Measurements from ENCODE around the gene TXNRD2.
"Not testable (repeated sequence)": the region's sequence is repeated elsewhere in the genome, so short reads cannot be mapped to it uniquely, and the experiment has no call there.

Gene TXNRD2

DNA sequence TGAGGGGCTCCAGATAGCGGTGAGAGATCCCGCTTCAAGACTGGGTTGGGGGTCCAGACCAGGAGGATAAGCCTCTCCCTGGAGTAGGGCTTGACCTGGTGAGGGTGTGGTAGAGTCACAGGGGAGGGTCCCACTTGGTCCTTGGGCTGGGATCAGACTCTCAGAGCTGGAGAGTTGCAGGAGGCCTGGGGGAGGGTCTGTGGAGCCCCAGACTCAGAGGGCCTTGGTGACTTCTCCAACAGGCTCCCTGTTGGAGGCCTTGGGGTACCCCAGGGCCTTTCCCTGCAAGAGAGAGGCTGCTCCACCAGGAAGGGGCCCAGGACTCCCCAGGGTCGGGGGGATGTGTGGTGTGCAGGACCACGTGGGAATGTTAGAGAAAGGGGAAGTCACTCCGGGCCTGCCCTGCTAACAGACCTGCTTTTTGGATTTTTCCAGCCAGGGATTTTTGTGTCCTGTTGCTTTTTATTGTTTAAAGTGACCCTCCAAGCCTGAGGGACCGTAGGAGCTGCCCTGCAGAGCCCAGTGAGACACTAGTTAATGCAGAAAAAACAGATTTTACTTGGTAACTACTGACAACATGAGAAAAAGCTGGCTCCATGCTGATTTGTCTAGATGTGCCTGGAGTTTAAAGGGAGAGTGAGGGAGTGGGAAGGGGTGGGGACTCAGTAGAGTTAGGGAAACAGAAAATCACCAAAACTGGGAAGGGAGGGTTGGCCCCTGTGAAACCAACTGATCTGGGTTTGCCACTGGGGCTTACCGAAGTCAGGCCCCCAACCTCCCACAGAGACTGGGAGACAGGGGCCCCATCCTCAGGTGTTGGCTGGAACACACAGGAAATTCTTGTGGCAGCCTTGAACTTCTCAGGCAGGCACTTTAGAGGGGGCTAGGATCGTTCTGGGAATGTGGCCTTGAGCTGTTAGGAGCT, 801 bp upstream of the TXNRD2 start:
- DNase-seq = peak; percentile 61

DNA sequence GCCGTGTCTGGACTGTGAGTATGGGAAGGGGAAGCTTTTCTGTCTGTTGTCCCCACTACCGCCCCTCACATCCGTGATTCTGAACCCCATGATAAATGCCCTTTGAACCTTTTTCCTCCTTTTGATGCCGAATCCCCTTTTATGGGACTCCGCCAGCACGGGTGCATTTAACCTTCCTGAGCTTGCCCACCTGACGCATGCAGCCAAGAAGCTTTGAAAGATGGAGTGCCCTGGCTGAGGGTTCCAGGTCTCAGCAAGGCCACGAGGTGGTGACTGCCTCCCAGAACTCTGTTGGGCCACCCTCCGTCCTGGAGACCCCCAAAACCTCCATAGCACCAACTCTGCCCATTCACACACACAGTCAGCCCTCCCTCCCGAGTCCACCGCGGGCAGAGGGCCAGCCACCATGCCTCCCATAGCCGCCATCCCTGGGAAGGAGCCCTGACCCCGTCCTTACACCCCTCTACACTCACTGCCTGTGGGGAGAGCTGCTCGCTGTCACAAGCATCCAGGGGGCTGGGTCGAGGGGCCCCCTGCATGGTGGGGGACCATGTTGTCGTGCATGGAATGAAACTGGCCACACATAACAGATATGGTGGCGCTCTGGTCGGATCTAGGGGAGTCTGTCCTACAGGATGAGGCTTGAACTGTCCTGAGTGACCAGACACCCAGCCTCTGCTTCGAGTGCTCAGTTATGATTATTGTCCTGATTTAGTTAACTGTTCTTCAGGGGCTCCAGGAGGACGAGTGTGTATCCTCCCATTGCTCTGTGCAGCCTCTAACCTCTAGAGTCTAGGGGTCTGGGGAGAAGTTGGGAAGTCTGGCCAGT, 868 bp downstream of the TXNRD2 start:
- DNase-seq = no peak

DNA sequence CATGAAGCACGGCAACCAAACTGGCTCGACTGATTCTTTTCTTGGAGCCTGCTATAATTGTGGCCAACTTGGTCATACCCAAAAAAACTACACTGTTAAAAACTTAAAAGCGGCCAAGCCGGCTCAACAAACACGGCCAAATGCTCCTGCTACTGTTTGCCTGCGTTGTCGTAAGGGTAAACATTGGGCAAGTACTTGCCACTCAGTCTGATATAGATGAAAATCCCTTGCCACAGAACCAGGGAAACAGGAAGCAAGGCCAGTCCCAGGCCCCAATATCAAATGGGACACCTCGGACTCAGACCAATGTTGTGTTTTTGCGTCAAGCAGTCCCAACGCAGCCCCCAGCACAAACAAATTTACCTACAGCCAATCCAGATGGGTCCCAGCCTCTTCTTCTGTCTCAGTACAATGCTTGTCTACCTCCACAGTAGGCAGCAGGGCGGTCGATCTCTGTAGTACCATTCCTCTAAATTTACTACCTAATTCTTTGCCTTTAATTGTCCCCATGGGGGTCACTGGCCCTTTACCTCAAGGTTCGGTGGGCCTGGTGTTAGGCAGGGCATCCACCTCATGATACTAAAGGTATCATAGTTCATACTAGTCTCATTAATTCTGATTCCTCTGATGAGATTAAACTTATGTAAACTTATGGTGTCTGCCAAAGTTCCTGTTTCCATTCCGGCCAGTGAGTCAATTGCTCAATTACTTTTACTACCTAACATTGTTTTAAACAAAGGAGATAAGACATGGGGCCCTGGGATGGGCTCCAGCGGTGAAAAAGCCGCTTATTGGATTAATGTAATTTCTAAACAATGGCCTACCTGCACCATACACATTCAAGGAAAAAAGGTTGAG, 3.8 kb downstream of the TXNRD2 start:
- DNase-seq = no peak

DNA sequence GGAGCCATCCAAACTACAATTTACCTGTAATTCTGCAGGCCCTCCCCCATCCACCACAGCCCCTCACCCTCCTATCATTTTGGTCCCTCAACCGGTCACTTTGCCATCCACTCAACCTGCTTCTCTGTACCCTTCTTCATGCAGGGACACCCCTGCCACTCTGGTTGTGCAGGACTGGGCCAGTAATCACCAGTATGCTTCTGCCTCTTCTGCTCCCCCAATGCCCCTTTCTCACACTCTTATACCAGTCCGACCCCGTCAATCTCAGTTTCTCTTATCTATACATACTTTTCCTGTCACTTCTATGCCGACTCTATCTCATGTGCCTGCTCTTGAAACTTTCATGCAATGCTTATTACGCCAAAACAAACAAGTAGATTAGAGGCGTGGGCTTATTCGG, 5.1 kb downstream of the TXNRD2 start:
- no peak for DNase-seq

DNA sequence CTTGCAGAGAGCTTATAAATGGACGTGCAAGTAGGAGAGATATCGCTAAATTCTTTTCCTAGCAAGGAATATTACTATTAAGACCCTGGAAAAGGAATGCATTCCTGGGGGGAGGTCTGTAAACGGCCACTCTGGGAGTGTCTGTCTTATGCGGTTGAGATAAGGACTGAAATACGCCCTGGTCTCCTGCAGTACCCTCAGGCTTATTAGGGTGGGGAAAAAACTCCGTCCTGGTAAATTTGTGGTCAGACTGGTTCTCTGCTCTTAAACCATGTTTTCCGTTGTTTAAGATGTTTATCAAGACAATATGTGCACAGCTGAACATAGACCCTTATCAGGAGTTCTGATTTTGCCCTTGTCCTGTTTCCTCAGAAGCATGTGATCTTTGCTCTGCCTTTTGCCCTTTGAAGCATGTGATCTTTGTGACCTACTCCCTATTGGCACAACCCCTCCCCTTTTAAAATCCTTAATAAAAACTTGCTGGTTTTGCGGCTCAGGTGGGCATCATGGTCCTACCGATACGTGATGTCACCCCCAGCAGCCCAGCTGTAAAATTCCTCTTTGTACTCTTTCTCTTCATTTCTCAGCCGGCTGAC, 6.4 kb downstream of the TXNRD2 start:
- not testable (repeated sequence) for DNase-seq

DNA sequence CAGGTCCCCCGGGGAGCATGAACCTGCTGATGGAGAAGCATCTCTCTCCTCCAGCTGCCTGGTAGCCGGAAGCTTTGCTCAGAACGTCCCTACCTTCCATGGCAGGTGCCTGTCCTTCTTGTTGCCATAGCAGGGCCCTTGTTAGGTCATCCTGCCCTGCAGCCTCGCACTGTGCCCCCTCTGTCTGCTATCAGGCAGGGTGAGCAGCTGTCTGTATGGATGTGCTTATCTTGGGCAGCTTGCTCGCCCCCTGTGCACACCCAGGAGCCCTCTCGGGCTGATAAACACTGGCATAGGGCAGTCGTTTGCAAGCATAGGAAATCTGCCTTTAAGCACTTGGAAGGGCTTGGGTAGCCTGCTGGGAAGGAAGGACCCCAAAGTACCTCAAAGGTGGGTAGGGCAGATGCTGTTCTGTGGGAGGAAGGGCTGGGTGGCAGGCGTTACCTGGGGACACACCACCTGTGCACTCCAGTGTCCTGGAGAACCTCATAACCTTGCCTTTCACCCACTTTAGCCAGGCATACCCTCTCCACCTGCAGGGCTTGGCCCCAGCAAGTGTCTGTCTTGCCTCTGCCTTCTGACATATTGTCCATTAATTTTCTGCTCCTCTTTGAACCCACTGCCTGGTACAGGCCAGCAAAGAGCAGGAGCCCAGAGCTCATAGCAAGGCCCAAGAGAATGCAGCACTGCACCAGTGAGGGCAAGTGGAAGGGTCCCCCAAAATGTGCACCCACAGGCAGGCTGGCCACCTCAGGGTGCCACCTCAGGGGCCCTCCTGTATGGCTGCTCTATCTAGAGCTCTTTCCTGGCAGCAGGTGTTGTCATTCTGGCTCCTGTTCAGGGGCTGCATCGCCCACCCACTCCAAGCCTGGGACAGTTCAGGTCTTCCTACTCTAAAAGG, 8.0 kb downstream of the TXNRD2 start:
- DNase-seq = no peak

DNA sequence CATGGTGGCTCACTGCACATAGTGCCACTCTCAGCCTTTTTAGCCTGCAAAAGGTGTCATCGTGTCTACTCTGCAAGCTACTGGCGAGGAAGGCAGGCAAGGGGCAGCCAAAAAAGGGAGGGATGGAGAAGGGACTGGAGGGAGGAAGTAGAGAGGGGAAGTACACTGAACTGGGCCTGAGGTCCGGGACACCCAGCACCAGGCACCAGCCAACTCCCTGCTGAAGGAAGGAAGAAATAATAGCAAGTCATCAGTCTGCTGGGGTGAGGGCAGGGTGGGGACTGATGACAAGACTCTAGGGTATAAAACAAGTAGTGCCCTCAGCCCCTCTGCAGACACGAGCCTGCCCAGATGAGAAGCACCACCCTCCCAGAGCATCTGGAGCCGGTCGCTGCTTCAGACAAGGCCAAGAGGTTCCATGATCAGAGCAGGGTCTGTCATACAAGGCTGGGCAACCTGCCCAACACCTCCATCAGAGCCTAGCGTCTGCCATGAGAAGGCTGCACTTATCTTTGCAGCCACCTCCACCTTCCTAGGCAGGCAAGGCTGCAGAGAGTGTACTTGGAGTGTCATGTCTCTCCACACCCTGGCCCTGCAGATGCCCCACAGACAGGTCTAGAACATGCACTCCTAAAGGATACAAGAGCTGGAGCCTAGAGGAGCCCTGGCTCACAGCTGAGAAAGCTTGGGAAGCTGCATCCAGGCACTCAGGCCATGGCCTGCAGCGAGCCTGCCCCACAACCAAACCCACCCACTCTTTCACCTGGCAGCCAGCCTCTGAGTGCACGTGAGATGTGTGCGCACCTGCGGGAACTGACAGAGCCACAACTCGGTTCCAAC, 9.0 kb downstream of the TXNRD2 start:
- no peak for DNase-seq

DNA sequence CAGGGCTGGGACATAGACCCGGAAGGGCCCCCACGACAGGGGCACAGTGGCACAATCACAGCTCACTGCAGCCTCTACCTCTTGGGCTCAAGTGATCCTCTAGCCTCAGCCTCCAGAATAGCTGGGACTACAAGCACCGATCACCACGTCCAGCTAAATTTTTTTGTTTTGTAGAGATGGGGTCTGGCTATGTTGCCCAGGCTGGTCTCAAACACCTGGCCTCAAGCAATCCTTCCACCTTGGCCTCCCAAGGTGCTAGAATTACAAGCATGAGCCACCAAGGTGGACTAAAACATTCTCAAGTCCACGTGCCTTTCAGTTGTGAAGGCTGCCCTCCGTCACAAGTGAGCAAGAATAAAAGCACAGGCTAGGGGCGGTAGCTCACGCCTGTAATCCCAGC, 10.1 kb downstream of the TXNRD2 start:
- DNase-seq = no peak

DNA sequence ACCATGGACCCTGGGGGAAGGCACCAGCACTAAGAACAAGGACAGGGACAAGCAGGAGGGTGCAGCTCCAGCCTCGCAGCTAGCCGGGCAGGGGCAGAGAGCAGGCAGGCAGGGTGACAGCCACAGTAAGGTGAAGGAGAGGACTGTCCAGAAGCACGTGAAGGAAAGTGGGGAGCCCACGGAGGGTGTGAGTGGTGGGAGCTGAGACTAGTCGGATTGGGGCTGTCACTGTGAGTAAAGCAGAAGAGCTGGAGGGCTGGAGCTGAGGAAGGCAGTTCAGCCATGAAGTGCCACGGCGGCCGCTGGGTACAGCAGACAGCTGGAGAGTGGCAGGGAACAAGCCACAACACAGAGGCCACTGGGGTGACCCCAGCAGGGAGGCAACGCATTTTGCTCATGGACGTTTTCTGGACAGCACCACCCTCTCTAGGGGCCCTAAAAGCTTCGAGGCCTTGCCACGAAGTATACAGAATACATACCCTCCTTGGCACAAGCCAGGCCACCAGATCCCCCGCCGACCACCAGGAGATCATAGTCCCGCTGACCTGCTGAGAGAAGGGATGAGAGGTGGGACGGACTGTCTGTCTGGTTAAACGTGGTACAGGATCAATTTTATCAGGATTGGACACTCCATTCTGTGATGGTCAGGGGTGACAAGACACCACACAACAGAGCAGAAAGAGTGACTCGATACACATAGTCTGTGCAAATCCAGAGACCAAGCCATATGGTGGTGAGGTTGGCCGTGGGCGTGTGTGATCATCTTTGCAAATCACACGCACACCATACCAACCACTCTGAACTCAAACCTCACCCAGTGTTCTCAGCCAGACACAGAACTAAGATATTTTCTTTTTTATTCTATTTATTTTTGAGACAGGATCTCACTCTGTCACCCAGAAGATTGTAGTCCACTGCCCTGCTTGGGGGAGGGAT, 10.8 kb downstream of the TXNRD2 start:
- no peak for DNase-seq

DNA sequence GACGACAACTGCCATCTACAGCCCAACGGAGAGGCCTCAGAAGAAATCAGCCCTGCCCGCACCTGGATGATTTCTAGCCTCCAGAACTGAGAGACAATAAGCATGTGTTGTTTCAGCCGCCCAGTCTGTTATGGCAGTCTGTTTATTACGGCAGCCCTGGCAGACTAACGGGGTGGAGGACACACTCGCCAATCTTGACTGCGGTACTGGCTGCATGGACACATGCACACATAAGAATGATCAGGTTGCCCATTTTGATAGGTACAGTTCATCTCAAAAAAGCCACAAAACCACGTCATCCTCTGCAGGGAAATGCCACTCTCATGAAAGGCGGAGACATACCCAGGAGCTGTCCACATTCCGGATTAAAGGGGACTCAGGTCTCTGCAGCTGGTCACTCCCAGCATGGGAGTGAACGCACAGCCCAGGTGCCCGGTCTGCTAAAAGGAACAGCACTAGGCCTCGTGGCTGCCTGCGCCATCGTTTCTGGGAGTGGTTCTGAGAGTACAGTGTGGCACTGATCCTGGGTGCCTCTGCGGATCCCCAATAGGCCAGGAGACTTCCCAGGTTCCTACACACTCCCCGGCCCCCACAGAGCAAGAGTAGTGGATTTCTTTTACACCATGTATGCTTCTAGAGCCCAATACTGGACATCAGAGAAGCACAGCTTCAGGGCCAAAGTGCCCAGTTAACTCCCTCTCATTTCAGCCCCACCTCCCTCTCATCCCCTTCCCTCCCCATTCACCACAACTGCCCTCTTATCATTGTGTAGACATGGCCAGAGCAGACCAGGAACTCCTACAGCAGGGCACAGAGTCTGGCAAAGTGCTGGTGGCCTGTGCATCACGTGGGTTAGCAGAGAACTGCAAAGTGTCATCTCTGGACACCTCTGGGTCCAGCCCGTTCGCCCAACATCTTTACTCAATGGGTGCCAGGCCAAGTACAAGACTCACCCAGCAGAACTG, 11.8 kb downstream of the TXNRD2 start:
- no peak for DNase-seq

DNA sequence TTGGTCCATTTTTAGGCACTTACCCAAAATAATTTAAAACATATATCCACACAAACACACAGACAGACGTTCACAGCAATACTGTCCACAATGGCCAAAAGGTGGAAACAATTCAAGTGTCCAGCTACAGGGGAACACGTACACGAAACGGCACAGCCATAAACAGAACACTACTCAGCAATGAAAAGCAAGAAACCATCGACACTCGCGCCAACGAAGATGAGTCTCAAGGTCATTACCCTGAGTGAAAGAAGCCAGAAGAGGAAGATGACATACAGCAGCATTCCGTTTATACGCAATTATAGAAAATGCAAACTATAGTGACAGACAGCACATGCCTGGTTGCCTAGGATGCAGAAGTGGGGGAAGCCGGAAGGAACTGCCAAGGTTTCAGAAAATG, 13.4 kb downstream of the TXNRD2 start:
- no peak for DNase-seq

DNA sequence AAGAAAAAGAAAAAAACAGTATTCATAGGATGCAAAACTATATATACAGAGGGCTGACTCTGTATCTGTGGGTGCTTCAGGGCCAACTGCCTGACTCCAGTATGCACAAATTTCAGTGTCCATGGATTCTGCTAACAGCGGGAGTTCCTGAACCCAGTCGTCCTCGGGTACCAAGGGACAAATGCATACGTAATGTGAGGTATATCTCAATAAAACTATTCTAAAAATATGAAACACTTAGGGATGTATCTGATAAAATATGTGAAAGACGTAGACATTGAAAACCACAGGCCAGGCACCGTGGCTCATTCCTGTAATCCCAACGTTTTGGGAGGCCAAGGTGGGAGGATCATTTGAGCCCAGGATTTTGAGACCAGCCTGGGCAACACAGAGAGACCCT, 13.9 kb downstream of the TXNRD2 start:
- no peak for DNase-seq

DNA sequence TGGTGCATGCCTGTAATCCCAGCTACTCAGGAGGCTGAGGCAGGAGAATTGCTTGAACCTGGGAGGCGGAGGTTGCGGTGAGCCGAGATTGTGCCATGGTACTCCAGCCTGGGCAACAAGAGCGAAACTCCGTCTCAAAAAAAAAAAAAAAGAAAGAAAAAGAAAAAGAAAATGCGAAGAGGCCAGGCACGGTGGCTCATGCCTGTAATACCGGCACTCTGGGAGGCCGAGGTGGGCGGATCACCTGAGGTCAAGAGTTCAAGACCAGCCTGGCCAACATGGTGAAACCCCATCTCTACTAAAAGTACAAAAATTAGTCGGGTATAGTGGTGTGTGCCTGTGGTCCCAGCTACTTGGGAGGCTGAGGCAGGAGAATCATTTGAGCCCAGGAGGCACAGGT, 15.6 kb downstream of the TXNRD2 start:
- not testable (repeated sequence) for DNase-seq

DNA sequence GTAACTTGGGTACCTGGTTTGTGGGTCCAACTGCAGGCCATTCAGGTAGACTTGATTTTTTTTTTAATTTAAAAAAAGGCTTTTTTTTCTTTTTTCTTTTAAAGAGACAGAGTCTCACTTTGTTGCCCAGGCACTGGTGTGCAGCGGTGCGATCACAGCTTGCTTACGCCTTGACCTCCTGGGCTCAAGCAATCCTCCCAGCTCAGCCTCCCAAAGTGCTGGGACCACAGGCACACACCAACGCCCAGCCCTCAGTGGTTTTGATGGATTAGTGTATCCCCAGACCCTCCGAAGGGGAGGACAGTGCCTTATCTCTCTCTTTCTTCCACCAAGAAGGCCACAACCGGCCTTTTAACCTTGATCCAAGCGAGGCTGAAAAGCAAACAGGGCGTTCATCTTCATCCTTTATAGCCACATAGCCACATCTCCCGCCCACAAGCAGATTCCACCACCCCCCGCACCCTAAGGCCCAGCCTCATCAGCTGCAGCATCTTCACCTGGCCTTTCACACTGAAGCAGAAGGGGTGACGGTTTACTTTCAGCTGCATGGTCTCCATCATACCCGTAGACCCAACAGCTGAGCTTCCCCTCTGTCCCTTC, 17.6 kb downstream of the TXNRD2 start:
- DNase-seq = no peak

DNA sequence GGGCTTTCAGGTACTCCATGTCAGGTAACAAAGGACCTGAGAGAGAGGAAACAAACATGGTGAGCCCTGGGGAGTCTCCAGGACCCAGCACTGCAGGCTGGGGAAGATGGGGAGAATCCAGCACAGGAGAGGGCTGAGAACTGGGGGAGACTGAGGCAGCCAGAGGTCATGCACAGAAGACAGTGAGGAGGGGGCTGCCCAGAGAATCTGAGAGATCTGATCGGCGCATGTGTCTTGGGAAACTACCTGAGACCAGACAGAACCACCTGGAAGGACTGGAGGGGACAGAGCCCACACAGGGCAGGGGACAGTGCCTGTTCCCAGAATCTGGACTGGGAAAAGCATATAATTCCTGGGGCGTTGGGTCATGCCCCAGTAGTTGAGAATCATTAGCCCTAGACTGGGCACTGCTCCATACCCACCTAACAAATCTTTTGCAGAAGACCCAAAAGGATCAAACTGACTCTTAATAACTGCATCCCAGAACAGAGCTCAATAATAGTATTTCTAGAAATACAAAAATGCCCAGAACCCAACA, 20.0 kb downstream of the TXNRD2 start:
- DNase-seq = no peak

DNA sequence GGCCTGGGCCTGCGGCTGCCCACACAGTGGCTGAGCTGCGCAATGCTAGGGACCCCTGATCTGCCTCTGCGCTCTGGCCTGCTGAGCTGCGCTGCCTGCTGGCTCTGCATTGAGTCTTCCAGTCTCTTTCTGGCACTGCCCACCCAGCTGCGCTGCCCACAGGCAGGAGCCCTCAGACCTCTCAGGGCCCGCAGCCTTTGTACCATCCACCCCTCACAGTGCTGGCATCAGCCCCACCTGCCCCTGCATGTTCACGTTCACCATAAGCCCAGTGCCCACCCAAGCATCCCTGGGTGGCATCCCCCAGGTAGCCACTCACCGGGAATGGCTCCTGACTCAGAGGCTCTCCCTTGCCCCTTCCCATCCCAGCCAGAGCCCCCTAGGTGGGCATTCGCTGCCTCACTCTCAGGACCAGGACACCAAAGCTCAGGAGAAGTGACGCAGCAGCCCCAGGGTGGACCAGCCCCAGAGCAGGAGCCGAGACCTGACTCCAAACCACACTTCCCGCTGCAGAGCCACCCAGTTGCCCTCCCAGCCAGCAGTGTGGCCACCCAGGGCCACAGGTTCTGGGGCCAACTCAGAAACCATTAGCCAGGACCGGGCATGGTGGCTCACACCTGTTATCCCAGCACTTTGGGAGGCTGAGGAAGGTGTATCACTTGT, 21.8 kb downstream of the TXNRD2 start:
- DNase-seq = no peak
